DND-41 (cell line): ENCODE results near the gene UBR1.

Experiments used
- EZH2 ChIP-seq: IDR thresholded peaks from 3 replicates; pipeline ENCODE4 v1.6.1; 2012; ENCODE audit warnings: borderline replicate concordance, low read depth, mild to moderate bottlenecking, moderate library complexity, low read length, inconsistent platforms; ENCODE audit not compliant: severe bottlenecking
- TF ChIP-seq, protein P1 (sequence below): IDR thresholded peaks from 2 replicates; pipeline ENCODE4 v1.5.1; 2012; ENCODE audit warnings: borderline replicate concordance, low read length, moderate library complexity, mild to moderate bottlenecking; ENCODE audit not compliant: poor library complexity, severe bottlenecking; ENCODE audit errors: extremely low read depth

DNA sequence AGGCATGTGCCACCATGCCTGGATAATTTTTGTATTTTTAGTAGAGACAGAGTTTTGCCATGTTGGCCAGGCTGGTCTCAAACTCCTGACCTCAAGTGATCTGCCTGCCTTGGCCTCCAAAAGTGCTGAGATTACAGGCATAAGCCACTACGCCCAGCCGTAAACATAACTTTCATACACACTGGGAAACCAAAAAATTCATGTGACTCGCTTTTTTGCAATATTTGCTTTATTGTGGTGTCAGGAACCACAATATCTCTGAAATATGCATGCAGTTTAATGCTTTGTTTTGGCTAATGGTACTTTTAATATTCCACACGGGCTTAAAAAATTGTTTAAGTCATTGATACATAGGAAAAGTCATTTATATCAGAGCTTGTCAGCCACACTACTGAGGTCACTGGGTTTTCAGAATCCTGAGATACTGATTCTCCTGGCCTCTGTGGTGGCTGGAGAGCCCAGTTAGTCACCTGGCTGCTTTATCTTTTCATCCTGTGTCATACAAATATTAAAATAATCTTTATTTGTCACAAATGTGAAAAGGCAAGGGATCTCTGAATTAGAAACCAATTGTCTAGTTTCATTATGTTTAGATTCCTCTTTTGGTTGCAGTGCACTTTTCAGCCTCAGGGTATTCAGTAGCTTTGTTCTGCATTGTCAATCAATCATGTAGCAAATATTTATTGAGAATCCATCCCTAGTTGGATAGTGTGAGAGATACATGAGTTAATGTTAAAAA lies 37.5 kb upstream of the UBR1 start:
- TF ChIP-seq, protein P1, sequence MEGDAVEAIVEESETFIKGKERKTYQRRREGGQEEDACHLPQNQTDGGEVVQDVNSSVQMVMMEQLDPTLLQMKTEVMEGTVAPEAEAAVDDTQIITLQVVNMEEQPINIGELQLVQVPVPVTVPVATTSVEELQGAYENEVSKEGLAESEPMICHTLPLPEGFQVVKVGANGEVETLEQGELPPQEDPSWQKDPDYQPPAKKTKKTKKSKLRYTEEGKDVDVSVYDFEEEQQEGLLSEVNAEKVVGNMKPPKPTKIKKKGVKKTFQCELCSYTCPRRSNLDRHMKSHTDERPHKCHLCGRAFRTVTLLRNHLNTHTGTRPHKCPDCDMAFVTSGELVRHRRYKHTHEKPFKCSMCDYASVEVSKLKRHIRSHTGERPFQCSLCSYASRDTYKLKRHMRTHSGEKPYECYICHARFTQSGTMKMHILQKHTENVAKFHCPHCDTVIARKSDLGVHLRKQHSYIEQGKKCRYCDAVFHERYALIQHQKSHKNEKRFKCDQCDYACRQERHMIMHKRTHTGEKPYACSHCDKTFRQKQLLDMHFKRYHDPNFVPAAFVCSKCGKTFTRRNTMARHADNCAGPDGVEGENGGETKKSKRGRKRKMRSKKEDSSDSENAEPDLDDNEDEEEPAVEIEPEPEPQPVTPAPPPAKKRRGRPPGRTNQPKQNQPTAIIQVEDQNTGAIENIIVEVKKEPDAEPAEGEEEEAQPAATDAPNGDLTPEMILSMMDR = no peak
- TF ChIP-seq EZH2 = no peak
